RPMI8226 (cell line): Measurements from ENCODE around the gene APBA3.
A peak's percentile ranks its signal among the peaks of the same experiment; 100 is the strongest.

Source experiments
- DNase-seq: peaks from one replicate; pipeline ENCODE4 v3.0.0-alpha.2; 2015

The APBA3 gene, protein sequence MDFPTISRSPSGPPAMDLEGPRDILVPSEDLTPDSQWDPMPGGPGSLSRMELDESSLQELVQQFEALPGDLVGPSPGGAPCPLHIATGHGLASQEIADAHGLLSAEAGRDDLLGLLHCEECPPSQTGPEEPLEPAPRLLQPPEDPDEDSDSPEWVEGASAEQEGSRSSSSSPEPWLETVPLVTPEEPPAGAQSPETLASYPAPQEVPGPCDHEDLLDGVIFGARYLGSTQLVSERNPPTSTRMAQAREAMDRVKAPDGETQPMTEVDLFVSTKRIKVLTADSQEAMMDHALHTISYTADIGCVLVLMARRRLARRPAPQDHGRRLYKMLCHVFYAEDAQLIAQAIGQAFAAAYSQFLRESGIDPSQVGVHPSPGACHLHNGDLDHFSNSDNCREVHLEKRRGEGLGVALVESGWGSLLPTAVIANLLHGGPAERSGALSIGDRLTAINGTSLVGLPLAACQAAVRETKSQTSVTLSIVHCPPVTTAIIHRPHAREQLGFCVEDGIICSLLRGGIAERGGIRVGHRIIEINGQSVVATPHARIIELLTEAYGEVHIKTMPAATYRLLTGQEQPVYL

DNA sequence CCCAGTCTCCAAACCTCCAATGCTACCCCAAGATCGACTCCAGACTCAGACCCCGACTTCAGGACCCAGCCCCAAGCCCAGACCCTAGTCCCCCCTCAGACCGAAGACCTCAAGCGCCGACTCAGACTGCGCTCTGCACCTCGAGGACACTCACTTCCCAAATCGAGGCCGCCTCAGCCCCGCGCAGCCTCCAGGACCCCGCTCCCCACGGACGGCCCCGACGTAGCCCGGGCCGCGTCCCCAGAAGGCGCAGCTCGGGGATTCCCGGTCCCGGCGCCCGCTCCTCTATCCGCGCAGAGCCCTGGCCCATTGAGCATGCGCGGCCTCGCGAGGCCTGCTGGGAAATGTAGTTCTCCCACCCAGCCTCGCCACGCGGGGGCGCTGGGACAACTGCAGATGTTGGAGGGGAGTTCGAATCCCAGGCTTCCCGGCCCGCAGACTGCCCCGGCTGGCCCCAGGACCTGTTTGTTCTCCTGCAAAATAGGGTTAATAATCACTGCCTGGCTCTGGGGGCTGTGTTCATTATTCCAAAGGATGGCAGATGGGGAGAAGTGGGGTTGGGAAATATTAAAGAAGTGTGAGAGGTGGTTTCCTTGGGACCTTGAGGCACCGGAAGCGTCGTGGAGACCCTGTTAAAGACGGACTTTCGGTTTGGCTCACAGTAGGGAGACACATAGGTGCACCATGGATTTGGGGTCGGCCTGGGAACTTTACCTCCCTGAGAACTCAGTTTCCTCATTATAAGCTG is at the start of gene APBA3:
TSS of gene APBA3 (minus strand) at position 311 of the 748 bp plus-strand sequence. CDS start 1,428 bp downstream, outside the sequence.
- peak; percentile 95 for DNase-seq

DNA sequence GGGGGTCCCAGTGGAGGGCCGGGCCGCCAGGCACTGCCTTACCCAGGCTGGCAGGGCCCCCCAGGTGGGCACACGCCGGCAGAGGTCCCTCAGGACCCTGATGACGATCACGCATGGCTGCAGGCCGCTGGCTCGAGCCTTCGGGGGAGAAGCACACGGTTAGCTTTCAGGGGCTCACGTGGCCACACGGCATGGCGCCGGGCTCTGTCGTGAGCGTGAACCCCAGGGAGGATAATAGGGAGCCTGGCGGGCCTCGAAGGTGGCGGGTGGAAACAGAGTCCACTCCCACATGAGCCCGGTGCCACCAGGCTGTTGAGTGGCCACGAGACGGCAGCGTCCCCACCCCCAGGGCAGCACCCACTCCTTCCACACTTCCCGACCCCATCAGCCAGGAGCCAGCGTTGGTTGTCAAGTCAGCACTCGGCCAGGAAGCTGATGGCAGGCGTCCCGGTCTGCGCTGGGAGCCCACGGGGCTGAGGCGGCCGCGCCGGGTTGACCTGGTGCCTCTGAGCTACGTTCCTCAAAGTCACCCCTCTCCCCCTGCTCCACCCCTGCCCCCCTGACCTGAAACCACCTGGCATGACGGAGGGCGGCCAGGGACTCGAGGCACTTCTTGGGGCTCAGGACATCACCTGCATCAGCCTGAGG is 49.3 kb upstream of the APBA3 start:
- DNase-seq, result peak; percentile 54

DNA sequence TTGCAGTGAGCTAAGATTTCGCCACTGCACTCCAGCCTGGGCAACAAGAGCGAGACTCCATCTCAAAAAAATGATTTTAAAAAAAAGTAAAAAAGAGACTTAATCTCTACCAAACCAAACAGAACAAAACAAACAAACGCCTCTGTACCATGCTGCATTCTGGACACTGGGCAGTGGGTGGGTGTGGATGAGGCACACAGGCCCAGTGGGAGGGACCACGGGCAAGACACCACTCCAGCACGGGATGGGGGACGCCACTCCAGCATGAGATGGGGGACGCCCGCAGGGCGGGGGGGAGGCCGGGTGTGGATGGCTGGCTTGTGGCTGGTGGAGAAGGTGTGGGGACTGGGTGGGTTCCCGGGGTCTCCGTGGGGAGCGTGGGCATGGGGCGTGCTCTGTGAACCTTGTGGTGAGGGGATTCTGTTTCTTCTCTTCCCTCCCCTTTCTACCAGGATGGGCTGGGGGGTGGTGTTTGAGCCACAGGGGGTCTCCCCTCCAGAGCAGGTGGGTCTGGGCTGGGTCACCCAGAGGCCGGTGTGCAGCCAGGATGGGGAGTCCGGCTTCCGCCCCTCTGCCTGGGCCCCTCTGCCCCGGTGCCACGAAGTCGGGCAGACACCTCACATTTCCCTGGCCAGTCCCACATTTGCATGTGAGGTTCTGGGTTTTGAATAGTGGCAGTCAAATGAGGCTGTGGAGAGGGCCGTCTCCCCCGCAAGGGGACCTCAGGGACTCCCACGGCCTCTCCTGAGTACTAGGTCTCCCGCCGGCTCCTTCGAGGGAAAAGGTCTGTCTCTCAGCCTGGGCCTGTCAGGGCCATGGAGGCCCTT is 48.6 kb upstream of the APBA3 start:
- no peak for DNase-seq

DNA sequence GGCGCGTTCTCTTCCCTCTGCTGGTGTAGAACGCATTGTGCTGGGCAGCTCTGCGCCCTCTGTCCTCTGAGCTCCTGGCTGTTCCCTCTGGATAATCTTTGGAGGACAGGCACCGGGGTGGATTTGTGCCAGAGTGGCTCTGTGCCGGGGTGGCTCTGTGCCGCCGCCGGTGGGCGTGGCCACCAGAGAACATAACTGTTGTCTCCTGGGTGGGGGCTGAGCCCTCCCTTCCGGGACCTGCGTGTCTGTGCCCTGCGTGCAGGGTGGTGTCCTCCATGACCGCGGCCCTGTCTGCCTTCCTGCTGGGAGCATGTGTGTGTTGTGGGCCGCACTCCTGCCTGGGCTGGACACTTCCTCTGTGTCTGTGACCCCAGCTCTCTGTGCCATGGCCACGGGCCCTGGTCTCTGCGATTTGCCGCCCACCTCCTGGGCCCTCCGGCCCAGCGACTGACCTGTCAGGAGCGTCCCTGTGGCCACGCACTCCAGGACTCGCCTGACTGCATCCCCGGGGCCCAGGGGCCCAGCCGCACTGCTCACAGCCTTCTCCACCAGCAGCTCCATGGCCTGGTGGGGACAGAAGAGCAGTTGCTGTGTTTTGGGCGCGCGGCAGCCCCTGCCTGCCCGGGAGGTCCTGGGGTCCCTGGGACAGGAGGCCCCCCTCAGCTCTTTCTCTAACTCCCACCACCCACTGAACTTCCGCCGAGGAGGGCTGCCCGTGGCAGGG is 47.1 kb upstream of the APBA3 start:
- no peak for DNase-seq

DNA sequence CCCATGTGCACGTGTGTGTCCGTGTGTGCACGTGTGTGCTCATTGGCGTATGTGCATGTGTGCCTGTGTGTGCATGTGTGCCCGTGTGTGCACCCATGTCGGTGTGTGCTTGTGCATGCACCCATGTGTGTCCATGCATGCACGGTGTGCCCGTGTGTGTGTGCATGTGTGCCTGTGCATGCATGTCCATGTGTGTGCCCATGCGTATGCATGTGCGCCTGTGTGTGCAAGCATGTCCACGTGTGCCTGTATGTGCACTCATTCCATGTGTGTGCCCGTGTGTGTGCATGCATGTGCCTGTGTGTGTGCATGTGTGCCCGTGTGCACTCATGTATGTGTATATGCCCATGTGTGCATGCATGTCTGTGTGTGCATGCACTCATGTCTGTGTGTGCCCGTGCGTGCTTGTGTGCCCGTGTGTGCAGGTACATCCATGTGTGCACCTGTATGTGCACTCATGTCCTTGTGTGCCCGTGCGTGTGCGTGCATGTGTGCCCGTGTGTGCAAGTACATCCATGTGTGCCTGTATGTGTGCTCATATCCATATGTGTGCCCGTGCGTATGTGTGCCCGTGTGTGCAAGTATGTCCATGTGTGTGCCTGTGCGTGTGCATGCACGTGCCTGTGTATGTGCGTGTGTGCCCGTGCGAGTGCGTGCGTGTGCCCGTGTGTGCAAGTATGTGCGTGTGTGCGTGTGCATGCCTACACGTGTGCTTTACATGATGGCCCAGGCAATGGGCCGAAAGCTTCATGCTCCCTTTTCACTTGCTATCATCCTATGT is 46.3 kb upstream of the APBA3 start:
- no peak for DNase-seq

DNA sequence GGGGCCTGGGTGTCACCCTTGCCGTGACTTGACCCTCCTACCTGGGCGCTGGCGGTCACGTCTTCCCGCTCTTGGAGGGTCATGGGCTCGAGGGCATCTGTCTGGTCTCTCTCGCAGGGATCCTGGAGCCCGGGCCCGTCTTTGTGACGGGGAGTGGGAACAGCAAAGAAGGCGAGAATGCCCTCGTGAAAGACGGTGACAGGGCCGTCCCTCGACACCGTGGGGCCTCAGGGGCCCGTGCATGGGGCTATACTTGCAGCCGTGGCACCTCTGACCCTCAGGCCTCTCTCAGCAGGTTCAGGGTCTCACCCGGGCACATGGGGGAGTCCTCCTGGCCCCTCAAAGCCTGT is 45.6 kb upstream of the APBA3 start:
- DNase-seq, result no peak

DNA sequence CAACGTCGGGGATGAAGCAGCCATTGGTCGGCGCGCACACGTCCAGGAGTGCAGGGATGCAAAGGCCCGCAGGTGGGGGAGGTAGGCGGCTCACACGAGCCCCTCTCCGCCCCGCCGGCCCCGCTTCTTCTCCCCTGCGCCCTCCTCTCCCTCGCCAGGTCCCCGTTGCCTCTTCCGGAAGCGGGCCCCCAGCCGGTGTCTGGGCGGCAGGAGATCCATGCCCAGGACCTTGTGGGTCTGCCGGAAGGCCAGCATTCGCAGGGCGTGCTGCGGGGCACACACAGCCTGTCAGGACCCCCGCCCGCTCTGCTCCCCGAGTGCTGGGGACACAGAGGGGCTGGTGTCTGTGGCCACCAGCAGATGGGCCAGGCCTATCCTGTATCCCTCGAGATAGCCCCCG is 44.4 kb upstream of the APBA3 start:
- no peak for DNase-seq

DNA sequence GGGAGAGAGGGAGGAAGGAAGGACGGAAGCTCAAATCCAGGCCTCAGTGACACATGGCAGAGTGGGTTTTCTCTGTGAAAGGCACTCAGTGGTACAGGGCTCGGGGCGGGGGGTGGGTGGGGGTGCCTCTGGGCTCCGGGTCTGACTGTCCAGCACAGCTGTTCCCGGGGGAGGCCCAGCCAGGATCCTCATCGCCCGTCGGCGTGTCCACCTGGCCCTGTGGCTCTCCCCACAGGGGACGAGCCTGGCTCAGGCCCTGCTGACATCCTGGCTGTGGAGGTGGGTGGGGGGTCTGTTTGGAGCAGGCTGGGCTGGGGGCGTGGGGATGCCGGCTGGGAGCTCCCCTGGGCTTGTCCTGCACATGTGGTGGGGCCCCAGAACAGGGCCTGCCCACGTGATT is 42.9 kb upstream of the APBA3 start:
- no peak for DNase-seq

DNA sequence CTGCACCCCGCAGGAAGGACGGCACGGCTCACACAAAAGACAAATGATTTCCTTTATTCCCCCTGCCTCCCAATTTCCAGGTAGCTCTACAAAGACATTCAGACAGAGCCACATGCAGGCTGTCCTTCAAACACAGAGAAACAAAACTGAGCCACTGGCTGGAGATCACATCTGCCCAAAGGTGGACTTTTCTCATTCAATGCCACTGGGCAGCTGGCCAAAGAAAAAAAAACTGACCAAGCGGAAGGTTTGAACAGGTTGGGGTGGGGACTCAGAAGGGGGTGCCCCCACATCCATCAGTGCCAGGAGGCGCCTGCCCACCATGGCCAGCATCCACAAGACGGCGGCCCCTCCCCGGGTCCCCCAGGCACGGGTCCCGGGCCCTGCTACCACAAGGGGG is 42.5 kb upstream of the APBA3 start:
- no peak for DNase-seq

DNA sequence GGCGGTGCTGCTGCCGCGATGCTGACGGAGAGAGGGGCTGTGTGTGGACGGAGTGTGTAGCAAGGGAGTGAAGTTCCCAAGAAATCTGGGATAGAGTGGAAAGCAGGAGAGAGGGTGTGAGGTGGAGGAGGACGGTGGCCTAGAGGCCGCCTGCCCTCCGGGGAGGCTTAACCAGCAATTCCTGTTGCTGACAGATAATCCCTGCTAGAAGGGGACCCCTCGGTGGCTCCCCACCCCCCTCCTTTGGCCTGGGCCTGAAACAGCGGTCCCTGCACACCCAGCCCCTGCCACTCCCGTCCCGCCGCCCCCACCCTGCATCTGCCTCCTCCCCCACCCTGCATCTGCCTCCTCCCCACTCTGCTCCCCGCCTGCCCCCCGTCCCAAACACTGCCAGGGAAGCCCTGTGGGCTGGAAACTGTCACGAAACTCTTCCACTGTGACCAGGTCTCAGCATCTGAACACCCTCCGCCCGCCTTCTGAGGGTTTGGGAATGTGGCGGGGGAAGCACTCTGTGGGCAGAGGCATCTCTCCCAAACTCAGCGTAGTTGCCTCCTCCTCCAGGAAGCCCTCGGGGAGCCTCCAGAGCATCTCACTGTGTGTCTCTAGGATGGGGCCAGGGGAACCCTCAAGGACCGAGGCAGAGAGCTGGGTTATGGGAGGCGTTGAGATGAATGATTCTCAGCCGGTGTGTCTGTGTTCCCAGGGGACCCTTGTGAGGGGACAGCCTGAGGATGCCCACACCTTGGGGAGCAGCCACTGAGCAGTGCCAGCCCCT is 41.8 kb upstream of the APBA3 start:
- no peak for DNase-seq

DNA sequence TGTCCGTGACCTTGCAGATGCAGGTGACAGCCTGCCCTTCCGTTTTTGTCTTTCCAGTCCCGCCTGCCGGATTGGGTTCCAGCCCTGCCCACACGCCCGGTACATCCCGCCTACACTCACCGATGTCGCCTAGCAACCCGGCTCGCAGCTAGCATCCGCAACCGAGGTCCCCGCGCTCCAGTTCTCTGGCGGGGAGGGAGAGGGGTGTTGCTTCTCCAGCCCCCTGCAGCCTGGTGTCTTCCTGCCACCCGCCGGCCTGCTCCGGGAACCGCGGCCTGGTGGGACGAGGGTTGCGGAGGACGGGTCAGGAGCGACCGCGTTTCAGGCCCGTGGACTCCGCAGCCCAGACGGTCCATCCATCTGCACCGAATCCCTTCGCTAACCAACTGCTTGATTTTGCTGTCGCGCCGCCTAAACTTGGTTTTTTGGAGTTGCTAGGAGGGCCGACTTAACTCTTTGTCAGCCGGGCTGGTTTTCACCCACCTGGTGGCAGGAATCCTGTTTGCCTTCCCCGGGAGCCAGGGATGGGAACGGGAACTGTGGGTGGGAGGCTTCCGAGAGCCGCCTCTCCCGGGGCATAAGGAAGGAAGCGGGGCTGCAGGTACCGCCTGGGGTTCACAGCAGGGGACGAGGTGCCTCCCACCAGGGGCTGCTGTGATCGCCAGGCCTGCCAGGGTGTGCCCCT is 40.1 kb upstream of the APBA3 start:
- peak; percentile 80 for DNase-seq

DNA sequence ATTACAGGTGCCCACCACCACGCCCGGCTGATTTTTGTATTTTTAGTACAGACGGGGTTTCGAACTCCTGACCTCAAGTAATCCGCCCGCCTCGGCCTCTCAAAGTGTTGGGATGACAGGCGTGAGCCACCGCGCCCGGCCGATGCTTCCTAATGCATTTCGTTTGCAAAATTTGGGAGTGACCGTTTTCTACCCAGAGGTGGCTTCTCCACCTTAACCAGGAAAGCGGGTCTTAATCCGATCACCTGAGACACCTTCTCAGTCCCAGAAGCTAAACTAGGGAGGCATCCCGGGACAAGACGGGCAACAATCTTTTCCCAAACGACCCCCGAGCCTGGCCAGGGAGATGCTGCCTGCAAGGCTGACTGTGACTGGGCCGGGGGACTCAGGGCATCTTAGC is 39.5 kb upstream of the APBA3 start:
- DNase-seq, result no peak

DNA sequence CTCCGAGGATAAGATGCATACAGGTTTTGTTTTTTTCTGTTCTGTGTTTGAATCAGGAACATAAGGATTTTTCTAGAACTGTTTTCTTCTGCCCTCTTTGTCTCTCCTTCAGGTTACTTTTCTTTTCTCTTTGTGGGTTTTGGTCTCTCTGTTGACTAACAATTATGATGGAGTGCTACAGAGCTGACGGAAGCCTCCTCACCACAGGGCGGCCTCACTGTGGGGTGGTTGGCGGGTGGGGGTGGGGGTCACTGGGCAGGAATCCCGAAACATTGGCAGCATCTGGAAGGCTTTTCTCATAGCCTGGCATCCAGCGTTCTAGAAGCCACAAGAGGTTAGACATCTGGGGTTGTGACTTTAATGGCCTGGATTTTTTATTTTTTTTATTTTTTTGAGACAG is 36.6 kb upstream of the APBA3 start:
- DNase-seq, result no peak

DNA sequence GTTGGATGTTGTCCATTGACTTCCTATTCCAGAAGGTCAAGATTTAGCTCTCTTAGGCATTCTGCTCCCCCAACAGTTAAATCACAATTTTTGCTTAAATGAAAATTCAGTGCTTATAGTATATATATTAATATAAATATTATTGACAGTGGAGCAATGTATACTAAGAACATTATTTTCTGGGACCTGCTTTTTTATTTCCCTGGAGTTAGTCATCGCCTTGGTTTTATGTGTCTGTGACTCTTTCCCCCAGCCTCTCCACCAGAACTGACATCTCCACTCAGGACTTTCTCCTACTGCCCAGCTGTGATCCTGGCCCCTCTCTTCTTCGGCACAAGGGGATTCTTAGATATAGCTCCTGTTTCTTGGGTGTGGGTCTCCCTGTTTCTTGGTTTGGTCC is 34.9 kb upstream of the APBA3 start:
- DNase-seq, result no peak

DNA sequence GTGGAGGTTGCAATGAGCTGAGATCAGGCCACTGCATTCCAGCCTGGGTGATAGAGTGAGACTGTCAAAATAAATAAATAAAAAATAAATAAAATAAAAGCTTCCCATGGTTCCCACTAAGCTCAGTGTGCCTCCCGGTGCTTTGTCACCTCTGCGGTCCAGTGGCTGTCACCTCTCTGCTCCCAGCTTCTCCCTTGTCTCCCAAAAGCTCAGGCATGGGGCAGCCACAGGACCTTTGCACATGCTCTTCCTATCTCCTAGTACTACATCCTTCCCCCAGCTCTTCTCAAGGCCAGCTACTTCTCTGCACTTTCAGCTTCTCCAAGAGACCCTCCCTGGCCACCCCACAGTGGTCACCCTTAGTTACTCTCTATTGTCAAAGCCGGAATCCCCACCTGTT is 32.3 kb upstream of the APBA3 start:
- DNase-seq, result no peak

DNA sequence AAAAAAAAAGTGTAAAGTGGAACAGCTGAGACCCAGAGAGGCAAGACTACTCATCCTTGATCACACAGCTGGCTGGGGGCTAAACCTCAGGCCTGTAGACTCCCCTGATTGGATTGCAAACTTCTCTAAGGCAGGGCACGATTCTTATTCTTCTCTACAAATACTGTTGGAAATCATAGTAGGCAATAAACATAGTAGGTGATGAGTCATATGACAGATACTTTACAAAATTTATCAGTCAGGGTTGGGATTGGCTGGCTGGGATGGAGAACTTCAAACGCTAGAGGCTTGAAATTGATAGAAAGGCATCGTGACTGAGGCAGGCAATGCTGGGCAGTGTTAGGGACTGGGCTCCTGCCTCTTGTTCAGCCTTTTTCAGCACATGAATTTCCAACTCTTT is 30.6 kb upstream of the APBA3 start:
- no peak for DNase-seq

DNA sequence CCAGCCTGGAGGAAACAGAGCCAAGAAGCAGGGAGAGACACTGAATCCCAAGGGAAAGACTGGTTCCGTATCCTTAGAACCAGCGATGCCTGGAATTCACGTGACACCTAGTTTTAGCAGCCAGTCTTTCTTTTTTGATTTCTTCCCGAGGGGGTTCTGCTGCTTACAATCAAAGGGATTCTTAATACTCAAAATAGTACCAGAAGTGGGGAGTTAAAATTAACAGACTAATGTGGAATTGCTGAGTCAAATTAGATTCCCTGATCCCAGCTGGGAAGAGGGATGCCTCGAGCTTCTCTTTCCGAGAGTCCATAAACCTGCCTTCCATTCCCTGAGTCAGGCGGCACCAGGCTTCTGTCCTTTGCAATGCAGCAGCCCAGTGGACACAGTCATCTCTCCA is 29.4 kb upstream of the APBA3 start:
- DNase-seq, result no peak

DNA sequence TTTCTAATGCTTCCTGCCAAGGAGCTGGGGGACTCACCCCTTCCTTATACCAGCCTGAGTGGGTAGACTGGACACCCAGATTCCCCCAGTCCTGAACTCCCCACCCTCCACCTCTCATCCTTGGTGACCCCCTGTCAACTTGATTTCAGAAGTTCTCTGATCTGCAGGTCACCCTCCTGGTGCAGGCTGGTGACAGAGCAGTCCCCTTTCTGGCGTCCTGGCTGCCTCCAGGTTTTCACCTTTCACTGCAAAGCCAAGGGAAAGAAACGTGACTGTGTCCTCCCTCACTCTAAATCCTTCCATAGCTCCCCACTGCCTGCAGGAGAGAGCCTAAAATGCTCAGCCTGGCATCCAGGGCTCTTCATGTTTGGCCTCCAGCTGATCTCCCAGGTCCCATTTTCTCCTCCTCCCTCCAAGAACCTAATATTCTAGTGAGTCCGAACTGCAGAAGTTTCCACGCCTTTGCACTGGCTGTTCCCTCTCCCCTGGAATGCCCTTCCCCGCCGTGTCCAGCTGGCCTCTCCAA is 28.8 kb upstream of the APBA3 start:
- no peak for DNase-seq

DNA sequence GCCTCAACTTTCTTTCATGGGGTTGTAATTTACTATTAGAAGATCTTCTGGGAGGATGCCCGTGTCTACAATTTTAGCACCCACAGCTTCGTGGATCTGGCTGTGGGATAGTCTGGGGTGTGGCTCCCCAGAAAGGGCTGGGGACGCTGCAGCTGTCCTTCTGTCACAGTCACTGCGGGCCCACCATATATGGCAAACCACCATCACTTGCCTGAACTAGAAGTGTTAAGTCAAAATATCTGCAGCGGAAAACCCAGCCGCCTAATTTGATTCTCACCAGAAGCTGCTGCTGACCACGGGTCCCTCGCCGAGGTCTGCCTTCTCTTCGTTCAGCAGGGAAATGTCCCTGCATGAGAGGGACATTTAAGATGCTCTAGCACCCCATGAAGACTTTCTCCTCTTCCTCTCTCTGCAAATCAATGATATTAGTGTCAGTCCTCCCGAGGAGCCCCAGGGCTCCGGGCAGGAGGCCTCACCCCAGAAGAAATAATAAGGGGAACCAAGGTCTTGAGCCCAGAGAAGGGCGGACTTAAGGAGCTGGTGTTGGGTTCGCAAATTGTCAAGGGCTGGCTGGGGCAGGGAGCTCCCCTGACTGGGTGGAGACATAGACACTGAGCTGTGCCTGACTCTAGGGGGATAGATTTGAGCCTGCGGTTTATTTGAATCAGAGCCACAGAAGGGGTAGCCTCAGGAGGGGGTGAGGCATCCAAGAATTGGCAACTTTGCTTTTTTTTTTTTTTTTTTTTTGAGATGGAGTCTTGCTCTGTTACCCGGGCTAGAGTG is 27.7 kb upstream of the APBA3 start:
- DNase-seq, result no peak
